Measurements from ENCODE around the gene MGAM2.

- TF ChIP-seq CTCF (IDR thresholded peaks at IDR 0.05) (no peak), POLR2A (IDR thresholded peaks at IDR 0.05) (no peak)
These were observed 13.5 kb upstream of the MGAM2 start for GRCh38 chr7:142098004-142098403.

All from ovary (tissue), 3 donors.